GM23248 (cell line): ENCODE results near the gene MAML2. TPM values are rescaled to one million over a fixed set of nuclear protein-coding genes. Genes with fewer than 3 reads are reported as not detected.

ENCODE experiments used
- DNase-seq: peaks from one replicate; pipeline ENCODE4 v3.0.0-alpha.2; 2015
- H2AFZ ChIP-seq: fragments of 200-600 bp; sonication (generic); 2 replicates; pipeline ENCODE4 v1.6.1; 2016; ENCODE audit warnings: antibody characterized with exemption
- H3F3A ChIP-seq: fragments of 200-600 bp; sonication (generic); 2 replicates; pipeline ENCODE4 v1.6.1; 2016; ENCODE audit warnings: mild to moderate bottlenecking, antibody characterized with exemption, mixed run types; ENCODE audit not compliant: insufficient read depth
- H3K27ac ChIP-seq: fragments of 200-600 bp; sonication (generic); 2 replicates; pipeline ENCODE4 v1.5.1; 2016; ENCODE audit warnings: mild to moderate bottlenecking
- H3K27me3 ChIP-seq: fragments of 200-600 bp; sonication (generic); replicated peaks from 2 replicates; pipeline ENCODE4 v1.6.1; 2016; ENCODE audit warnings: mild to moderate bottlenecking; ENCODE audit not compliant: insufficient read depth
- H3K36me3 ChIP-seq: fragments of 200-600 bp; sonication (generic); 2 replicates; pipeline ENCODE4 v1.6.1; 2016; ENCODE audit warnings: low read depth, mild to moderate bottlenecking
- H3K4me1 ChIP-seq: fragments of 200-600 bp; sonication (generic); 2 replicates; pipeline ENCODE4 v1.6.1; 2016; ENCODE audit warnings: mild to moderate bottlenecking; ENCODE audit not compliant: insufficient read depth
- H3K4me2 ChIP-seq: fragments of 200-600 bp; sonication (generic); one replicate; pipeline ENCODE4 v1.6.1; 2016; ENCODE audit warnings: mild to moderate bottlenecking; ENCODE audit not compliant: unreplicated experiment
- H3K4me3 ChIP-seq: fragments of 200-600 bp; sonication (generic); 2 replicates; pipeline ENCODE4 v1.5.1; 2016; ENCODE audit warnings: mild to moderate bottlenecking
- H3K79me2 ChIP-seq: fragments of 200-600 bp; sonication (generic); 2 replicates; pipeline ENCODE4 v1.6.1; 2016; ENCODE audit warnings: mild to moderate bottlenecking; ENCODE audit not compliant: insufficient read depth
- H3K9ac ChIP-seq: fragments of 200-600 bp; sonication (generic); 2 replicates; pipeline ENCODE4 v1.6.1; 2016; ENCODE audit warnings: mild to moderate bottlenecking
- H3K9me2 ChIP-seq: fragments of 200-600 bp; sonication (generic); 2 replicates; pipeline ENCODE4 v1.6.1; 2016; ENCODE audit warnings: mixed run types, mild to moderate bottlenecking, moderate library complexity; ENCODE audit not compliant: insufficient read depth
- H3K9me3 ChIP-seq: fragments of 200-600 bp; sonication (generic); one replicate; pipeline ENCODE4 v1.6.1; 2017; ENCODE audit warnings: low read depth
- H4K20me1 ChIP-seq: fragments of 200-600 bp; sonication (generic); 2 replicates; pipeline ENCODE4 v1.6.0; 2016; ENCODE audit not compliant: insufficient read depth
- EZH2 ChIP-seq: fragments of 200-600 bp; sonication (generic); IDR thresholded peaks from 2 replicates; pipeline ENCODE4 v1.6.1; 2018; ENCODE audit warnings: antibody characterized with exemption, mild to moderate bottlenecking; ENCODE audit not compliant: insufficient read depth, poor library complexity, severe bottlenecking
- EZH2phosphoT487 ChIP-seq: fragments of 200-600 bp; sonication (generic); IDR thresholded peaks from 2 replicates; pipeline ENCODE4 v1.6.1; 2018; ENCODE audit warnings: antibody characterized with exemption, moderate library complexity, mild to moderate bottlenecking, low read depth; ENCODE audit not compliant: insufficient read depth
- WGBS, 2 experiments: methylation state at CpG; one replicate each; pipeline ENCODE4 v1.1.6; 2015 to 2017; ENCODE audit warnings: low lambda C conversion rate in 2 of 2, low coverage in 1 of 2; ENCODE audit errors: missing lambda C conversion rate in 2 of 2; 5-methylcytosine and 5-hydroxymethylcytosine counted together
- in situ Hi-C: fragments of 300-500 bp; cut with MboI; formaldehyde crosslinking; loops from 2 replicates; pipeline ENCODE4 v1.15.0; 2020
- polyA plus RNA-seq: library from polyadenylated mRNA; unstranded; fragments of >200 nt; fragmentation: Nextera tagmentation; extraction: Ambion mirVana; gene quantifications from 2 replicates; pipeline ENCODE4 v1.2.1, GENCODE V29; 2016
- total RNA-seq: library from RNA; depleted of rRNA; stranded (reverse); fragments of >200 nt; shearing (Covaris generic); gene quantifications from 2 replicates; pipeline ENCODE4 v1.2.3, GENCODE V29; 2014

Gene MAML2
- total and polyA plus RNA-seq, 2 experiments from 2014 or later = 7.4 to 23.7 TPM

GRCh38 chr11:96150609-96151008 is 192.4 kb downstream of the MAML2 start:
- H3K9ac ChIP-seq = peak overlapping the region; percentile 70
- WGBS, 2 experiments = 79 to 83% methylated on average over 4 of the region's 4 CpGs

GRCh38 chr11:96149743-96150555 is 193.0 kb downstream of the MAML2 start:
- H3K9me2 ChIP-seq = no peaks in the 10 kb centered on the region
- H3K9me3 ChIP-seq = no peaks in the 10 kb centered on the region
- DNase-seq = peak; percentile 93
- no peak overlapping the region for H2AFZ ChIP-seq
- H3K9ac ChIP-seq = peak overlapping the region; percentile 70
- H3K4me3 ChIP-seq = peak overlapping the region; percentile 17; the same call in 1 of the 2 replicates
- H3F3A ChIP-seq = peaks cover 81% of the 10 kb centered on the region
- TF ChIP-seq EZH2 (no peak), EZH2phosphoT487 (no peak)
- peak overlapping the region; percentile 56 for H3K4me2 ChIP-seq
- peaks cover 89% of the 10 kb centered on the region for H3K79me2 ChIP-seq
- H4K20me1 ChIP-seq = no peaks in the 10 kb centered on the region
- no peaks in the 10 kb centered on the region for H3K36me3 ChIP-seq
- peak overlapping the region; percentile 100 for H3K27ac ChIP-seq
- no peaks in the 10 kb centered on the region for H3K27me3 ChIP-seq
- WGBS, 2 experiments = 21 to 28% methylated on average over 7 of the region's 7 CpGs
- peaks cover 98% of the 10 kb centered on the region for H3K4me1 ChIP-seq
- in situ Hi-C loops = no loop called here

More at GRCh38 chr11:96150609-96151008, 192.4 kb downstream of the MAML2 start:
- Histone ChIP-seq H3K27me3 (no peaks in the 10 kb centered on the region), H3K36me3 (no peaks in the 10 kb centered on the region), H3K9me3 (no peaks in the 10 kb centered on the region), H3K4me1 (peaks cover 94% of the 10 kb centered on the region), H3K9me2 (no peaks in the 10 kb centered on the region), H2AFZ (no peak overlapping the region), H3K79me2 (peaks cover 82% of the 10 kb centered on the region), H4K20me1 (no peaks in the 10 kb centered on the region), H3K4me3 (0 out of 2 replicates have a peak overlapping the region, but pooled peaks have one; percentile 17), H3K4me2 (peak overlapping the region; percentile 56), H3K27ac (peak overlapping the region; percentile 100), H3F3A (peaks cover 78% of the 10 kb centered on the region)
- DNase-seq = no peak
- in situ Hi-C loops = no loop called here
- no peak for TF ChIP-seq EZH2phosphoT487

GRCh38 chr11:96147906-96148486 is 195.0 kb downstream of the MAML2 start:
- Histone ChIP-seq H3K9me2 (no peaks in the 10 kb centered on the region), H4K20me1 (no peaks in the 10 kb centered on the region), H3K9me3 (no peaks in the 10 kb centered on the region), H3K27me3 (no peaks in the 10 kb centered on the region), H2AFZ (no peak overlapping the region), H3K4me2 (no peak overlapping the region), H3K36me3 (no peaks in the 10 kb centered on the region), H3K9ac (no peak overlapping the region), H3K27ac (peak overlapping the region; percentile 100), H3K79me2 (peaks cover 90% of the 10 kb centered on the region), H3K4me1 (peaks cover 98% of the 10 kb centered on the region), H3F3A (peaks cover 83% of the 10 kb centered on the region), H3K4me3 (no peak overlapping the region)
- TF ChIP-seq EZH2phosphoT487 (no peak), EZH2 (no peak)
- DNase-seq = no peak
- in situ Hi-C loops = no loop called here
- 95 to 97% methylated on average over 6 of the region's 6 CpGs for WGBS, 2 experiments

- Histone ChIP-seq H3K9ac (no peak overlapping the region), H3K36me3 (no peaks in the 10 kb centered on the region), H3K9me2 (no peaks in the 10 kb centered on the region), H3K79me2 (peaks cover 90% of the 10 kb centered on the region), H3K9me3 (no peaks in the 10 kb centered on the region), H3F3A (peaks cover 82% of the 10 kb centered on the region), H3K4me3 (no peak overlapping the region), H3K27ac (peak overlapping the region; percentile 21), H2AFZ (no peak overlapping the region), H3K4me1 (peaks cover 98% of the 10 kb centered on the region), H4K20me1 (no peaks in the 10 kb centered on the region), H3K27me3 (no peaks in the 10 kb centered on the region), H3K4me2 (peak overlapping the region; percentile 3)
- TF ChIP-seq EZH2phosphoT487 = no peak
- TF ChIP-seq EZH2 = no peak
- in situ Hi-C loops = no loop called here
- 69 to 70% methylated on average over 2 of the region's 2 CpGs for WGBS, 2 experiments
- no peak for DNase-seq
Measured at GRCh38 chr11:96147186-96147585, 195.8 kb downstream of the MAML2 start.
